ENCODE measurements around the gene DEDD2. TPM values are rescaled to one million over a fixed set of nuclear protein-coding genes. Genes with fewer than 3 reads are reported as not detected.

Gene DEDD2
- total RNA-seq, 1 experiment from 2014 or later, result 45.6 TPM

- no peak for TF ChIP-seq EZH2 (IDR thresholded peaks at IDR 0.05; ENCODE audit: low read depth)
- TF ChIP-seq CTCF (conservative IDR thresholded peaks at IDR 0.05), result no peak
- CTCF ChIA-PET, result interaction anchor here (0.5 kb wide), 1 partner anchor 17 kb away, joined by 4 read pairs; no protein-coding TSS in a partner anchor
- no peaks in the 10 kb centered on the region for H3K79me2 ChIP-seq (ENCODE audit: low read depth)
- H3K4me1 ChIP-seq (replicated peaks; ENCODE audit: insufficient read depth), result no peaks in the 10 kb centered on the region
- no peak overlapping the region for H3K27ac ChIP-seq
- peaks cover 17% of the 10 kb centered on the region; the same call in 1 of the 2 replicates for H3K27me3 ChIP-seq (ENCODE audit: insufficient read depth, low read depth)
- H3K9me3 ChIP-seq (ENCODE audit: insufficient read depth, low read depth), result no peaks in the 10 kb centered on the region
- no peak overlapping the region for H2AFZ ChIP-seq
- no peak overlapping the region for H3K4me3 ChIP-seq
- H4K20me1 ChIP-seq (ENCODE audit: insufficient read depth), result no peaks in the 10 kb centered on the region
- H3K36me3 ChIP-seq (ENCODE audit: low read depth), result no peaks in the 10 kb centered on the region
- no peak overlapping the region for H3K4me2 ChIP-seq
- DNase-seq, result no peak
- BruUV-seq (replicated peaks), result no TSS peak
- no peaks in the 10 kb centered on the region for H3K9me2 ChIP-seq (ENCODE audit: insufficient read depth)
- intact Hi-C loops (cut with micrococcal nuclease; ENCODE audit: unreplicated experiment), result no loop called here
- no peaks in the 10 kb centered on the region for H3F3A ChIP-seq (ENCODE audit: insufficient read depth, low read depth)
- POLR2A ChIA-PET (ENCODE audit: unreplicated experiment), result no interaction called here
Observed at GRCh38 chr19:42158926-42159325, 58.6 kb downstream of the DEDD2 start.

DNA sequence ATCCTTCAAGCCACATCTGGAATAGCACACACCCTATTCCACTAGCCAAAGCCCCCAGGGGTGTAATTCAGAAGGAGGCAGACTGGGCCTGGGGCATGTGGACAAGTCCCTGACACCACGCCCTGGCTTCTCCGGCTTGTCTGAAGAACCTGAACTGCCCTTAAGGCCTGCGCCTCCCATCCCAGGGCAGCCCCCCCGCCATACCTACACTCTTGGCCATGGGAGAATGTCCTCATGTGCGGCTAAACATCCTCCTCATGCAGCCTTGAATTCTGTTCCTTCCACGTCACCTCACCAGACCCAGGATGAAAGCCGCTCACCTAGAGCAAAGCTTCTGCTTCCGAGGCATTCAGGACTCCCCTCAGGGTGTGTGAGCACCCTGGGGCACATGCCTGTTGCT, 60.9 kb downstream of the DEDD2 start:
- no TSS peak for BruUV-seq (replicated peaks)
- Histone ChIP-seq H3K4me2 (no peak overlapping the region), H3K79me2 (ENCODE audit: low read depth) (no peaks in the 10 kb centered on the region), H3K4me3 (no peak overlapping the region), H3K9me3 (ENCODE audit: insufficient read depth, low read depth) (no peaks in the 10 kb centered on the region), H3K9me2 (ENCODE audit: insufficient read depth) (no peaks in the 10 kb centered on the region), H3F3A (ENCODE audit: insufficient read depth, low read depth) (no peaks in the 10 kb centered on the region), H3K4me1 (replicated peaks; ENCODE audit: insufficient read depth) (no peaks in the 10 kb centered on the region), H4K20me1 (ENCODE audit: insufficient read depth) (no peaks in the 10 kb centered on the region), H3K27ac (no peak overlapping the region), H2AFZ (no peak overlapping the region), H3K36me3 (ENCODE audit: low read depth) (no peaks in the 10 kb centered on the region), H3K27me3 (ENCODE audit: insufficient read depth, low read depth) (peaks cover 39% of the 10 kb centered on the region)
- intact Hi-C loops (cut with micrococcal nuclease; ENCODE audit: unreplicated experiment), result no loop called here
- DNase-seq, result no peak
- ChIA-PET POLR2A (ENCODE audit: unreplicated experiment) (no interaction called here), CTCF (no interaction called here)
- TF ChIP-seq EZH2 (IDR thresholded peaks at IDR 0.05; ENCODE audit: low read depth) (no peak), CTCF (conservative IDR thresholded peaks at IDR 0.05) (no peak)

DNA sequence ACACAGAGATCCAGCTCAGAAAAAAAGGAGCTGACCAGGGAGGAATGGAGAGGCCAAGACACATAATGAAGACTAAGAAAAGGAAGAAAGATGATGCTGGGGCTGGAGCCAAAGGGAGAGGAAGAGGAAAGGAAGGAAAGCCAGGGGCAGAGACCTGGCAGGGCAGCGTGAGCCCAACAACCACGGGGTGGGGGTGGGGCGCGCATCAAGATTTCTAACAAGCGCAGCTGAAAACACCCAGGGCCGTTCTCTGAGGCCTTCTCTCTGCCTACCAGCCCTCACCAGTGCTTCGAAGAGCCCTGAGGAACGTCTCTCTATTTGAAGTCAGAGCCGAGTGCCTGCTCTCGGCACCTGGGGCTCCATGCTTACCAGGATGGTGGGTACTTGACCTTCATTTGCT, 61.7 kb downstream of the DEDD2 start:
- H3K4me2 ChIP-seq, result no peak overlapping the region
- no peaks in the 10 kb centered on the region for H3K9me2 ChIP-seq (ENCODE audit: insufficient read depth)
- TF ChIP-seq CTCF (conservative IDR thresholded peaks at IDR 0.05) (no peak), EZH2 (IDR thresholded peaks at IDR 0.05; ENCODE audit: low read depth) (no peak)
- H3F3A ChIP-seq (ENCODE audit: insufficient read depth, low read depth), result no peaks in the 10 kb centered on the region
- intact Hi-C loops (cut with micrococcal nuclease; ENCODE audit: unreplicated experiment), result no loop called here
- H3K4me1 ChIP-seq (replicated peaks; ENCODE audit: insufficient read depth), result no peaks in the 10 kb centered on the region
- POLR2A ChIA-PET (ENCODE audit: unreplicated experiment), result no interaction called here
- H2AFZ ChIP-seq, result no peak overlapping the region
- H3K9me3 ChIP-seq (ENCODE audit: insufficient read depth, low read depth), result no peaks in the 10 kb centered on the region
- no peak overlapping the region for H3K4me3 ChIP-seq
- no peaks in the 10 kb centered on the region for H3K79me2 ChIP-seq (ENCODE audit: low read depth)
- H3K36me3 ChIP-seq (ENCODE audit: low read depth), result no peaks in the 10 kb centered on the region
- H4K20me1 ChIP-seq (ENCODE audit: insufficient read depth), result no peaks in the 10 kb centered on the region
- H3K27ac ChIP-seq, result no peak overlapping the region
- BruUV-seq (replicated peaks), result no TSS peak
- peaks cover 41% of the 10 kb centered on the region for H3K27me3 ChIP-seq (ENCODE audit: insufficient read depth, low read depth)
- CTCF ChIA-PET, result no interaction called here
- DNase-seq, result no peak
